Liver (tissue), 3 donors: ENCODE measurements around the gene SGK1.

ENCODE experiments used
- CTCF ChIP-seq: fragments of 150-350 bp; IDR thresholded peaks from 2 replicates; pipeline ENCODE4 v1.5.1; 2017; ENCODE audit warnings: improper control_type of control experiment, low read depth, low read length; ENCODE audit not compliant: missing input control
- GABPA ChIP-seq, 2 donors: IDR thresholded peaks in 1 of 2; conservative IDR thresholded peaks in 1 of 2; 2 replicates each; pipeline ENCODE4 v1.6.1; 2016; ENCODE audit warnings: antibody characterized with exemption in 2 of 2, mild to moderate bottlenecking in 1 of 2, moderate library complexity in 1 of 2
- HNF4A ChIP-seq, 2 donors: conservative IDR thresholded peaks; 2 replicates each; pipeline ENCODE4 v1.6.1; 2016; ENCODE audit warnings: antibody characterized with exemption in 2 of 2, mild to moderate bottlenecking in 2 of 2
- SP1 ChIP-seq: IDR thresholded peaks from 2 replicates; pipeline ENCODE4 v1.6.1; 2018; ENCODE audit warnings: antibody characterized with exemption, mild to moderate bottlenecking
- donor health status: healthy.
- donor health status: healthy.

GRCh38 chr6:134221250-134221649, 96.7 kb downstream of the SGK1 start:
- no peak for TF ChIP-seq GABPA (IDR thresholded peaks at IDR 0.05 in 1 of 2, conservative IDR thresholded peaks at IDR 0.05 in 1 of 2)
- no peak for TF ChIP-seq CTCF
- TF ChIP-seq SP1 = no peak
- no peak for TF ChIP-seq HNF4A (conservative IDR thresholded peaks at IDR 0.05)
